Measurements from ENCODE around the gene EXOC6B.
A peak's percentile ranks its signal among the peaks of the same experiment; 100 is the strongest.

EXOC6B gene

GRCh38 chr2:72211777-72212485, 613.9 kb downstream of the EXOC6B start:
- DNase-seq (ENCODE audit: low spot score): peak; percentile 74

GRCh38 chr2:72211350-72211749, 614.5 kb downstream of the EXOC6B start:
- DNase-seq (ENCODE audit: low spot score): no peak

GRCh38 chr2:72210470-72210869, 615.4 kb downstream of the EXOC6B start:
- no peak for DNase-seq (ENCODE audit: low spot score)

- no peak for DNase-seq (ENCODE audit: low spot score)
Observed at GRCh38 chr2:72208225-72208624, 617.6 kb downstream of the EXOC6B start.

- DNase-seq (ENCODE audit: low spot score): no peak
Observed at GRCh38 chr2:72207334-72207733, 618.5 kb downstream of the EXOC6B start.

GRCh38 chr2:72205504-72205881, 620.3 kb downstream of the EXOC6B start:
- no peak for DNase-seq (ENCODE audit: low spot score)

GRCh38 chr2:72204786-72205503, 620.9 kb downstream of the EXOC6B start:
- no peak for DNase-seq (ENCODE audit: low spot score)

GRCh38 chr2:72204156-72204785, 621.6 kb downstream of the EXOC6B start:
- no peak for DNase-seq (ENCODE audit: low spot score)

- peak; percentile 70 for DNase-seq (ENCODE audit: low spot score)
Observed at GRCh38 chr2:72198532-72199241, 627.1 kb downstream of the EXOC6B start.

GRCh38 chr2:72193723-72194122, 632.1 kb downstream of the EXOC6B start:
- DNase-seq (ENCODE audit: low spot score): no peak

- no peak for DNase-seq (ENCODE audit: low spot score)
Observed at GRCh38 chr2:72191441-72191840, 634.4 kb downstream of the EXOC6B start.

- DNase-seq (ENCODE audit: low spot score): no peak
Observed at GRCh38 chr2:72185206-72185605, 640.6 kb downstream of the EXOC6B start.

GRCh38 chr2:72183466-72183865, 642.4 kb downstream of the EXOC6B start:
- DNase-seq (ENCODE audit: low spot score): no peak

GRCh38 chr2:72183016-72183415, 642.8 kb downstream of the EXOC6B start:
- no peak for DNase-seq (ENCODE audit: low spot score)

- no peak for DNase-seq (ENCODE audit: low spot score)
Observed at GRCh38 chr2:72182547-72182946, 643.3 kb downstream of the EXOC6B start.

GRCh38 chr2:72181616-72182015, 644.2 kb downstream of the EXOC6B start:
- no peak for DNase-seq (ENCODE audit: low spot score)

GRCh38 chr2:72180351-72180750, 645.5 kb downstream of the EXOC6B start:
- DNase-seq (ENCODE audit: low spot score): no peak

GRCh38 chr2:72178551-72178950, 647.3 kb downstream of the EXOC6B start:
- DNase-seq (ENCODE audit: low spot score): no peak

- DNase-seq (ENCODE audit: low spot score): no peak
Observed at GRCh38 chr2:72176281-72176680, 649.6 kb downstream of the EXOC6B start.

- DNase-seq (ENCODE audit: low spot score): no peak
Observed at GRCh38 chr2:72175636-72176035, 650.2 kb downstream of the EXOC6B start.

GRCh38 chr2:72173640-72174321, 652.1 kb downstream of the EXOC6B start:
- DNase-seq (ENCODE audit: low spot score): no peak

- no peak for DNase-seq (ENCODE audit: low spot score)
Observed at GRCh38 chr2:72172478-72172877, 653.4 kb downstream of the EXOC6B start.
